ENCODE data around the gene HTR3B.

HTR3B gene

DNA sequence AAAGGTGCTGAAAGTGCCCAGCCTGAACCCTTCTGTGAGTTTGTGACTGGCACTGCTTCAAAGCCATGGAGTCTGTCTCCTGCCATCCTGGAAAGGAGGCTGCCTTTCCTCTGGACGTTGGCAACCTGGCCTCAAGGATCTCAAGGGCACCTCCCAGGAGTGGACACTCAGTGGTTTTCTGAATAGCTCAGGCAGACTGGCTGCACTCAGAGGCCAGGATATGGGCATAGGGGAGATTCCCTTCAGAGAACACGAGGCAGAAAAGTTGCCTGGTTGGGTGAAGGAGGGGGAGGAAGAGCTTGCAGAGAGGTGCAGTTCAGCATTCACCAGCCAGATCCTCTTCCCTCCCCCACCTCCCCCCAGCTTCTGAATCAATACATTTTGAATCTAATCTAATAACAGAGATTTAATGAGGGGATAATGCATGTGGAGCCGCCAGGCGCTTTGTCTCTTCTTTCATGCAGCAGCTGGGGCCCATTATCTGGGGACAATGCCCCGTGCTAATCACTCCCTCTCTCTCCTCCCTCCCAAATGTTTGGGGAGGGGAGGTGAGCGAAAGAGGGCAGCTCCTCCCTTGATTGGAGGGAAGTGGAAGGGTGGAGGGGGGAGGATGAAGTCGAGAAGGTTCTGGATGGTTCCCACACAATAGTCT, 88.0 kb downstream of the HTR3B start:
- no peak for DNase-seq

DNA sequence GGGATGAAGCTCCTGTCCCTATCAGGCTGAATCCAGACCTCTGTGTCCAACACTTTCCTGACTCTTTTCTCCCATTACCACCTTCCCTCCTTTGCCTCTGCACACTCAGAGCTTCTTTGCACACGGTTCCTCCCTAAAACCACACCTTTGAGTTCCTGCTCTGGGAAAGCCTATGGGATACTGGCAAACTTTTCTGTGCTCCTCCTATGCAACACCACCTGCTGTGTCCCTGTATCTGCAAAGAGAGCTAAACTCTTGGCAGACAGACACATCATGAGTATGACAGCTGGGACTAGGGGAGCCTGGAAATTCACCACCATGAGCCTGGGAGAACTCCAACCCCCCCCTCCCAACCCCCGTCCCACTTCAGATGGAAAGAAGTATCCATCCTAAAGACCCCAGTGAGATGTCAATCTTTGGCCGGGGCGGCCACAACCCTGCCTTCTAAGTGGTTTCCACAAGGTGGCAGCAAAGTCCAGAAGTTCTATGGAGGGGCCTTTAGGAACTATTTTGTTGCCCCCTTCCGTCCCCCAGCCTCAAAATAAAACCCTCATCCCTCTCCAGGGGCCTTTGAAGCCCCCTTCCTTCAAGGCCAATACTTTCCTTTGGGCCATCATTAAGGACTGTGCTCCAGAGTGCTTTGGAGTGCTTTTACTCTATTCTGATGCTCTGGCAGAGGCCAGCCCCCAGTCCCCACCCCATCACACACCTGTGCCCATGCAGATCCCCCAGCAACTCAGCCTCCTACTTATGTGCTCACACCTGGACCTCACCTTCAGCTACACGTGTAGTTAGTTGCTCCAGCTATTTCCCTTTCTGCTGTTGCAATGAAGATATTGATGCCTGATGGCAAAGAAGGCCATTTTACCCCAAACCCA, 89.7 kb downstream of the HTR3B start:
- DNase-seq = peak; percentile 57

Data from stimulated activated CD8-positive, alpha-beta memory T cell treated with anti-CD3 and anti-CD28 coated beads, Interleukin-4, amount 100 ng/mL, for 48 hours (primary cell).